ENCODE data around the gene FIP1L1. TPM values are rescaled to one million over a fixed set of nuclear protein-coding genes. Genes with fewer than 3 reads are reported as not detected.

The FIP1L1 gene
- 58.8 and 69.4 TPM in 2 replicates for total RNA-seq (2016; rRNA removed; fragmentation: Illumina TruSeq; extraction: Trizol)
- total RNA-seq (2016; cell fraction: cytosol; rRNA removed; fragmentation: Illumina TruSeq; extraction: Trizol; ENCODE audit: low read depth), result 36.7 and 43.6 TPM in 2 replicates
- total RNA-seq (2016; cell fraction: insoluble cytoplasmic fraction; rRNA removed; fragmentation: Illumina TruSeq; extraction: Trizol), result 58.2 and 70.3 TPM in 2 replicates
- 20.3 and 22.4 TPM in 2 replicates for total RNA-seq (2016; cell fraction: membrane; rRNA removed; fragmentation: Illumina TruSeq; extraction: Trizol)
- total RNA-seq (2016; cell fraction: nucleus; rRNA removed; fragmentation: Illumina TruSeq; extraction: Trizol), result 61.1 and 66.7 TPM in 2 replicates
- polyA plus RNA-seq (2011; rRNA removed), result 14.8 and 14.9 TPM in 2 replicates
- polyA plus RNA-seq (2011; cell fraction: cytosol; rRNA removed), result 9.1 and 10.7 TPM in 2 replicates
- polyA plus RNA-seq (2011; cell fraction: nucleus; rRNA removed), result 16.4 and 23.7 TPM in 2 replicates
- polyA plus RNA-seq (2012), result 18.8 and 31.6 TPM in 2 replicates
- polyA plus RNA-seq (2016; cell fraction: cytosol; fragmentation: Illumina TruSeq; extraction: Trizol; ENCODE audit: low read depth), result 3.1 and 3.7 TPM in 2 replicates
- polyA plus RNA-seq (2016; cell fraction: insoluble cytoplasmic fraction; fragmentation: Illumina TruSeq; extraction: Trizol; ENCODE audit: low read depth), result 52.8 and 55.3 TPM in 2 replicates
- polyA plus RNA-seq (2016; cell fraction: membrane; fragmentation: Illumina TruSeq; extraction: Trizol; ENCODE audit: low read depth), result 4.2 and 5.1 TPM in 2 replicates
- polyA plus RNA-seq (2016; cell fraction: nucleus; fragmentation: Illumina TruSeq; extraction: Trizol; ENCODE audit: insufficient read depth, low read depth), result 61.3 and 61.4 TPM in 2 replicates
- 21.3 and 30.8 TPM in 2 replicates for polyA minus RNA-seq (2011; rRNA and poly(A)+ RNA removed; ENCODE audit: low replicate concordance)
- 11.8 and 16.8 TPM in 2 replicates for polyA minus RNA-seq (2011; cell fraction: cytosol; rRNA and poly(A)+ RNA removed)
- polyA minus RNA-seq (2011; cell fraction: nucleus; rRNA and poly(A)+ RNA removed), result 94.4 and 102 TPM in 2 replicates
- percentile 94 among the genes with signal in this experiment for Bru-seq, nascent RNA
- percentile 98 among the genes with signal in this experiment for BruChase-seq, experiment 1, labeled RNA remaining after a 6-hour chase
- percentile 98 among the genes with signal in this experiment for BruChase-seq, experiment 2, labeled RNA remaining after a 2-hour chase
- long read RNA-seq, experiment 1, transcript FIP1L1-201 (15 exons, 1,878 nt), result major isoform, 9 of 67 reads
- long read RNA-seq, experiment 1, transcript FIP1L1-202 (18 exons, 2,198 nt), result major isoform, 9 of 67 reads
- long read RNA-seq, experiment 1, partial matches to known transcripts, result 6 of 67 reads
- long read RNA-seq, experiment 1, other reads (novel, unspliced or antisense), result 42 of 67 reads
- long read RNA-seq, experiment 2, partial matches to known transcripts, result 4 of 19 reads
- long read RNA-seq, experiment 2, other reads (novel, unspliced or antisense), result 12 of 19 reads

GRCh38 chr4:53377319-53378170 lies at the start of gene FIP1L1:
Gene FIP1L1 (plus strand): TSS chr4:53377641. CDS start chr4:53377839, 198 bp downstream.
- FAIRE-seq, result no peak
- peak; percentile 83 for DNase-seq (ENCODE audit: low spot score)
- TF ChIP-seq NFE2L1 (CRISPR knock-in tag; IDR thresholded peaks at IDR 0.05; ENCODE audit: borderline replicate concordance) (0 out of 2 replicates have a peak, but pooled peaks have one; percentile 15), PCBP1 (IDR thresholded peaks at IDR 0.05; ENCODE audit: borderline replicate concordance, low read depth, low read length) (0 out of 2 replicates have a peak, but pooled peaks have one; percentile 29), KMT2A (CRISPR knock-in tag; IDR thresholded peaks at IDR 0.05) (peak; percentile 95), HMGXB3 (CRISPR knock-in tag; IDR thresholded peaks at IDR 0.05; ENCODE audit: borderline replicate concordance) (0 out of 2 replicates have a peak, but pooled peaks have one; percentile 46), ZNF629 (CRISPR knock-in tag; conservative IDR thresholded peaks at IDR 0.05) (no peak), ZNF570 (CRISPR knock-in tag; IDR thresholded peaks at IDR 0.05; ENCODE audit: borderline replicate concordance) (0 out of 2 replicates have a peak, but pooled peaks have one; percentile 32), MYC (CRISPR knock-in tag; IDR thresholded peaks at IDR 0.05; ENCODE audit: borderline replicate concordance) (peak; percentile 83; the same call in 1 of the 2 replicates), ATF2 (CRISPR knock-in tag; IDR thresholded peaks at IDR 0.05) (no peak)

More at GRCh38 chr4:53377319-53378170, at the start of gene FIP1L1:
- Histone ChIP-seq H4K20me1 (ENCODE audit: insufficient read depth, low read length) (no peaks in the 10 kb centered on the region; the same call in 1 of the 2 replicates), H3K9ac (ENCODE audit: insufficient read depth, low read depth, low read length) (peak within 1 kb of the TSS; percentile 93), H3K79me2 (ENCODE audit: insufficient read depth, low read length) (peaks cover 45% of the 10 kb centered on the region), H3K4me1 (ENCODE audit: insufficient read depth, low read length) (peaks cover 49% of the 10 kb centered on the region), H2AFZ (ENCODE audit: low read length) (peak within 1 kb of the TSS; percentile 67), H3K27ac (ENCODE audit: extremely low read length, insufficient read depth, low read length) (peak within 1 kb of the TSS; percentile 84), H3K9me3 (ENCODE audit: low read length) (no peaks in the 10 kb centered on the region), H3K27me3 (ENCODE audit: control insufficient read depth in 1 of 2, insufficient read depth in 2 of 2, low read length in 2 of 2) (no peaks in the 10 kb centered on the region), H3K4me2 (ENCODE audit: low read depth, low read length) (peak within 1 kb of the TSS; percentile 87), H3K4me3 (replicated peaks in 1 of 3; ENCODE audit: insufficient read depth in 1 of 3, low read depth in 2 of 3, low read length in 3 of 3) (peak within 1 kb of the TSS; percentile 94 to 99 (median 98)), H3K36me3 (replicated peaks in 1 of 2; ENCODE audit: control insufficient read depth in 1 of 2, insufficient read depth in 2 of 2, low read length in 2 of 2) (peaks cover 2 to 6% of the 10 kb centered on the region in 2 experiments; a peak in 3 of 5 replicates)
- POLR2A ChIA-PET, result interaction anchor here (1.0 to 2.7 kb wide), 2 partner anchors 12 to 358 kb away, joined by 3 to 12 read pairs; partner anchors contain the start of gene SCFD2
- BruUV-seq (replicated peaks), result TSS peak; percentile 74
- under 1% methylated on average over 19 of the region's 85 CpGs for WGBS (ENCODE audit: low lambda C conversion rate)
- in situ Hi-C loops (cut with HindIII; ENCODE audit: extremely low pct_ligation_motif_present, low pct_unique_long_range_greater_than_20kb), result loop anchor here (10.0 kb wide), 1 partner anchor 363 kb away; no protein-coding TSS in a partner anchor
- intact Hi-C loops (cut with micrococcal nuclease; ENCODE audit: unreplicated experiment), result loop anchor here (5.0 kb wide), 1 partner anchor 360 kb away; no protein-coding TSS in a partner anchor
- CTCF ChIA-PET (ENCODE audit: low intra/inter-chr PET ratio, low total read pairs), result no interaction called here
- ATAC-seq, result peak; percentile 95
